ENCODE results near the gene PAK5.

GRCh38 chr20:9668381-9668780 lies 170.5 kb downstream of the PAK5 start:
- no peak for TF ChIP-seq CTCF (conservative IDR thresholded peaks at IDR 0.05)
- no peak for TF ChIP-seq EZH2 (IDR thresholded peaks at IDR 0.05; ENCODE audit: low read depth)

All from PC-9 (cell line).